ENCODE data around the gene BARHL1.
"Not testable (repeated sequence)": the region's sequence is repeated elsewhere in the genome, so short reads cannot be mapped to it uniquely, and the experiment has no call there.

BARHL1 gene

GRCh38 chr9:132557159-132557558, 25.2 kb upstream of the BARHL1 start:
- no peak for DNase-seq

- DNase-seq, result no peak
These were observed 22.7 kb upstream of the BARHL1 start for GRCh38 chr9:132559711-132560110.

- peak in 1 of 2 experiments; percentile 26 for DNase-seq
These were observed 21.7 kb upstream of the BARHL1 start for GRCh38 chr9:132560616-132561202.

GRCh38 chr9:132562306-132562573, 20.2 kb upstream of the BARHL1 start:
- no peak for DNase-seq

- no peak for DNase-seq
These were observed 17.9 kb upstream of the BARHL1 start for GRCh38 chr9:132564526-132564925.

- not testable (repeated sequence) for DNase-seq
These were observed 13.6 kb upstream of the BARHL1 start for GRCh38 chr9:132568787-132569186.

- no peak for DNase-seq
These were observed 10.4 kb upstream of the BARHL1 start for GRCh38 chr9:132571806-132572600.

GRCh38 chr9:132572921-132573320, 9.5 kb upstream of the BARHL1 start:
- DNase-seq, result no peak

- peak in 1 of 2 experiments; percentile 66 for DNase-seq
These were observed 7.3 kb upstream of the BARHL1 start for GRCh38 chr9:132575005-132575609.

- no peak for DNase-seq
These were observed 6.6 kb upstream of the BARHL1 start for GRCh38 chr9:132575811-132576210.

GRCh38 chr9:132577119-132577518, 5.3 kb upstream of the BARHL1 start:
- DNase-seq, result no peak

- no peak for DNase-seq
These were observed 4.0 kb upstream of the BARHL1 start for GRCh38 chr9:132578367-132578932.

- DNase-seq, result no peak
These were observed 3.0 kb upstream of the BARHL1 start for GRCh38 chr9:132579427-132579798.

- DNase-seq, result no peak
These were observed 579 bp downstream of the BARHL1 start for GRCh38 chr9:132582786-132583583.

- DNase-seq, result no peak
These were observed 1.3 kb downstream of the BARHL1 start for GRCh38 chr9:132583584-132584304.

- no peak for DNase-seq
These were observed 2.5 kb downstream of the BARHL1 start for GRCh38 chr9:132584601-132585560.

- no peak for DNase-seq
These were observed 3.8 kb downstream of the BARHL1 start for GRCh38 chr9:132585954-132586829.

- no peak for DNase-seq
These were observed 4.6 kb downstream of the BARHL1 start for GRCh38 chr9:132586830-132587591.

GRCh38 chr9:132587592-132587955, 5.2 kb downstream of the BARHL1 start:
- no peak for DNase-seq

- no peak for DNase-seq
These were observed 5.7 kb downstream of the BARHL1 start for GRCh38 chr9:132588098-132588497.
